Measurements from ENCODE around the gene HS2ST1. TPM values are rescaled to one million over a fixed set of nuclear protein-coding genes. Genes with fewer than 3 reads are reported as not detected.

Gene HS2ST1
- total RNA-seq, 1 donor from 2014 or later, result 13.4 TPM

DNA sequence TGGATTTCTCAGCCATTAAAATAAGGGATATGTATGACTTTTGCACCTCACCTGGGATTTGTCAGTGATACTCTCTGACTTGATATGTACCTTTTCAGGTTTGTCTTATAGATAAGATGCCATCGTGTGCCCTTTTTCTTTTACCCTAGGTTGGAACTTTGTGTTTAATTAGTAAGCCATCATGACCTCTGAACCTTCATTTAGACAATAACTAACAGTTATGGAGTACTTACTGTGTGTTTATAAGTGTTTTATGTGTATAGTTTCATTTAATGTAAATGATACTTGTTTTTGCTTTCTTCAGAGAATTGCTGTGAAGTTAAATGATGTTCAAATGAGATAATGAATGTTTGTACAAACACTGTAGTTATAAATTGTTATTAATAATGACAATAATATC is 14.4 kb downstream of the HS2ST1 start:
- TF ChIP-seq, protein P1, sequence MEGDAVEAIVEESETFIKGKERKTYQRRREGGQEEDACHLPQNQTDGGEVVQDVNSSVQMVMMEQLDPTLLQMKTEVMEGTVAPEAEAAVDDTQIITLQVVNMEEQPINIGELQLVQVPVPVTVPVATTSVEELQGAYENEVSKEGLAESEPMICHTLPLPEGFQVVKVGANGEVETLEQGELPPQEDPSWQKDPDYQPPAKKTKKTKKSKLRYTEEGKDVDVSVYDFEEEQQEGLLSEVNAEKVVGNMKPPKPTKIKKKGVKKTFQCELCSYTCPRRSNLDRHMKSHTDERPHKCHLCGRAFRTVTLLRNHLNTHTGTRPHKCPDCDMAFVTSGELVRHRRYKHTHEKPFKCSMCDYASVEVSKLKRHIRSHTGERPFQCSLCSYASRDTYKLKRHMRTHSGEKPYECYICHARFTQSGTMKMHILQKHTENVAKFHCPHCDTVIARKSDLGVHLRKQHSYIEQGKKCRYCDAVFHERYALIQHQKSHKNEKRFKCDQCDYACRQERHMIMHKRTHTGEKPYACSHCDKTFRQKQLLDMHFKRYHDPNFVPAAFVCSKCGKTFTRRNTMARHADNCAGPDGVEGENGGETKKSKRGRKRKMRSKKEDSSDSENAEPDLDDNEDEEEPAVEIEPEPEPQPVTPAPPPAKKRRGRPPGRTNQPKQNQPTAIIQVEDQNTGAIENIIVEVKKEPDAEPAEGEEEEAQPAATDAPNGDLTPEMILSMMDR (IDR thresholded peaks at IDR 0.05; ENCODE audit: insufficient read depth, low read length, poor library complexity, severe bottlenecking), result no peak
- Histone ChIP-seq H3K27me3 (ENCODE audit: control insufficient read depth, insufficient read depth, low read length) (no peaks in the 10 kb centered on the region), H3K36me3 (ENCODE audit: control insufficient read depth, insufficient read depth, low read length) (no peaks in the 10 kb centered on the region), H3K4me3 (ENCODE audit: low read depth, low read length) (no peak overlapping the region)
- DNase-seq (ENCODE audit: low read depth), result no peak

DNA sequence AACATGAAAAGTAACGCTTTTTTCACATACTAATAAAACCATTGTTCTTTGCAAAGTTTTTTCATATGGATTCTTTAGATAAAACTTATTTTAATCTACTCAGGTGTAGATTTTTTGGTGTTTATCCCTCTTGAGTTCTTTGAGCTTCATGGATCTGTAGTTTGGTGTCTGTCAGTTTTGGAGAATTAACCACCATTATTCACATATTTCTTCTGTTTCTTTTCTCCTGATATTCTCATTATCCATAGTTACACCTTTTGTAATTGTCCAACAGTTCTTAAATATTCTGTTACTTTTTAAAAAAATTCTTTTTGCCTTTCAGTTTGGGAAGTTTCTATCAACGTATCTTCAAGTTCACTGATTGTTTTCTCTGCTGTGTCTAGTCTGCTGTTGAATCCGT is 18.6 kb downstream of the HS2ST1 start:
- Histone ChIP-seq H3K36me3 (ENCODE audit: control insufficient read depth, insufficient read depth, low read length) (no peaks in the 10 kb centered on the region), H3K4me3 (ENCODE audit: low read depth, low read length) (no peak overlapping the region), H3K27me3 (ENCODE audit: control insufficient read depth, insufficient read depth, low read length) (no peaks in the 10 kb centered on the region)
- no peak for DNase-seq (ENCODE audit: low read depth)
- TF ChIP-seq, protein P1 (IDR thresholded peaks at IDR 0.05; ENCODE audit: insufficient read depth, low read length, poor library complexity, severe bottlenecking), result no peak

DNA sequence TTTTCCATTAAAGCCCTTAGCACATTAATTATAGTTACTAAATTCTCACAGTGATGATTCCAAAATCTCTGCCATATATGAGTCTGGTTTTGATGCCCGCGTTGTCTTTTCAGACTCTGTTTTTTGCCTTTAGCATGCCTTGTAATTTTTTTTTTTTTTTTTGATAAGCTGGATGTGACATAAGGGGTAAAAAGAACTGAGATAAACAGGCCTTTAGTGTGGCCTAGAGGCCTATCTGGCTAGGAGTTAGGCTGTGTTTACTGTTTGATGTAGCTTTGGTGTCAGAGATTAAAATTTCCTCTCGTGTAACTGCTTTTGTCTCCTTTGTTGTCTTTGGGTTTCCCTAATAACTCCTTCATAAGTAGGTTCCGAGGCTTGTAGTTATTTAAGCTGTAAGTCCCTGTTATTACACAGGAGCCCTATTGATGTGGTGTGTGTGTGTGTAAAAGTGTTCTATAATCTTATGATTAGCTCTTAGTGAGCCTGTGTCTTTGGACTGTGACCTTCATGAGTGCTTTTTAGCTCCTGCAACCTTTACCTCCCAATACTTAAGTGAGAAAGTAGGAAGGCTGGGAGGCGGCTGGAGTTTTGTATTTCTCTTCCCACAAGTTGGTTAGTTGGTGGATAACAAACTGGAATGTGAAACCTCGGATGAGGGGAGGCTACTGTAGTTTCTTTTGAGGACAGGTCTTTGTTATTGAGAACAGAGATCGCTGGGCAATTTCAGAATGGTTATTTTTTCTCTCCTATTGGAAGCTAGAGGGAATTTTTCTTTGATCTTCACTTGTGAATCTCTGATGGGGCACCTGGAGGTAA is 19.3 kb downstream of the HS2ST1 start:
- DNase-seq (ENCODE audit: low read depth), result no peak
- no peaks in the 10 kb centered on the region for H3K27me3 ChIP-seq (ENCODE audit: control insufficient read depth, insufficient read depth, low read length)
- TF ChIP-seq, protein P1 (IDR thresholded peaks at IDR 0.05; ENCODE audit: insufficient read depth, low read length, poor library complexity, severe bottlenecking), result no peak
- H3K4me3 ChIP-seq (ENCODE audit: low read depth, low read length), result no peak overlapping the region
- H3K36me3 ChIP-seq (ENCODE audit: control insufficient read depth, insufficient read depth, low read length), result no peaks in the 10 kb centered on the region

DNA sequence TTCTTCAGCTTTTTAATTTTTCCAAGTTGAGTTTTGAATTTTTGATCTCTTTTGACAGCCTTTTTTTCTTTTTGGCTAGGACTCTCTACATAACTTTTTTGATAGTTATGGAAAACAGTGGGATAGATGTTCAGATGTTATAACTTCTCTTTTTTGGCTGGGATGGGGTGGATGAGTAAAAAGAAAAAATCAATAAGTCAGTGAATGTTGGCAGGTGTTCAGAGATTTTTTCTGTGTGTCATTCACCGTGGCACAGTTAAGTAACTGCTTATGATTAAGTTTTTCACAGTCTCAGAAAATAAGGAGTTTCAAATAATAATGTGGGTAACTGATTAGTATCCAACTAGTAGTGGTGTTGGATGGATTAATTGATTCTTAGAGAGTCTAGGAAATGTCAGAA is 24.0 kb downstream of the HS2ST1 start:
- Histone ChIP-seq H3K36me3 (ENCODE audit: control insufficient read depth, insufficient read depth, low read length) (no peaks in the 10 kb centered on the region), H3K4me3 (ENCODE audit: low read depth, low read length) (no peak overlapping the region), H3K27me3 (ENCODE audit: control insufficient read depth, insufficient read depth, low read length) (no peaks in the 10 kb centered on the region)
- TF ChIP-seq, protein P1 (IDR thresholded peaks at IDR 0.05; ENCODE audit: insufficient read depth, low read length, poor library complexity, severe bottlenecking), result no peak
- DNase-seq (ENCODE audit: low read depth), result no peak

DNA sequence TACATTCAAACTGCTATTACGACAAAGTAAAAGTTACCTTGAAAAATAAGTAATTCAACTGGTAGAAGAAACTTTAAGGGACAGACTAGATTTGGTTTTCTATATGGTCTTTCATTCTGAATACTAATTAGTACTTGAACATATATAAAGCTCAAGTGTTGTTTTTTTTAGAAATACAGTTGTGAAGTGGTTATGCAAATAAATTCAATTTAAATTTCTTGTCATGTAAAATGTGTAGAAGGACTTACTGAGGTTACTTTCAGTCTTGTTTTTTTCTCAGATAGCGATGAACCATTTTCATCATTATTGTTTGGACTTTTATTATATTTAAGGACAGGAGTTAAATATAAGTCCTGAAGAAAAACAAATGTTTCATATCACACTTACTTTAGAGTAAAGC is 24.4 kb downstream of the HS2ST1 start:
- no peak for DNase-seq (ENCODE audit: low read depth)
- TF ChIP-seq, protein P1 (IDR thresholded peaks at IDR 0.05; ENCODE audit: insufficient read depth, low read length, poor library complexity, severe bottlenecking), result no peak
- Histone ChIP-seq H3K36me3 (ENCODE audit: control insufficient read depth, insufficient read depth, low read length) (no peaks in the 10 kb centered on the region), H3K27me3 (ENCODE audit: control insufficient read depth, insufficient read depth, low read length) (no peaks in the 10 kb centered on the region), H3K4me3 (ENCODE audit: low read depth, low read length) (no peak overlapping the region)

DNA sequence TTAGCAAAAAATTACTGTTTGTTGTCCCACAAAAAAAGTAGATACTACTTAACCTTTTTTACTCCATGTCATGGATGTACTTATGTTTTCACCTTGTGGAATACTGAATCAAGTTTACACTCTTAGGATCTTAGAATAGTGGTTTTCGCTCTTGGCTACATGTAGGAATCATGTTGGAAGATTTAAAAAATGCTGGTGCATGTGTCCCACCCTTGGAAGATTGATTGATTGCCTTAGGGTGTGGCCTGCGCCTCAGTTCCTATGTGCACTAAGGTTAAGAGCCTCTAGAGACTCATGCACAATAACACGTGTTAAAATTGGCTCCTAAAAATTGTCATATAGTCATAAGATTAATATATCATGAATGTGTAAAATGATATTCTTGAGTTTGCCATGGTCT is 25.0 kb downstream of the HS2ST1 start:
- DNase-seq (ENCODE audit: low read depth), result no peak
- Histone ChIP-seq H3K27me3 (ENCODE audit: control insufficient read depth, insufficient read depth, low read length) (no peaks in the 10 kb centered on the region), H3K4me3 (ENCODE audit: low read depth, low read length) (no peak overlapping the region), H3K36me3 (ENCODE audit: control insufficient read depth, insufficient read depth, low read length) (no peaks in the 10 kb centered on the region)
- TF ChIP-seq, protein P1 (IDR thresholded peaks at IDR 0.05; ENCODE audit: insufficient read depth, low read length, poor library complexity, severe bottlenecking), result no peak
